Measurements from ENCODE around the gene EMILIN1.

Gene EMILIN1

GRCh38 chr2:27059141-27059820 lies 19.1 kb upstream of the EMILIN1 start:
- peaks cover 39% of the 10 kb centered on the region; the same call in 1 of the 2 replicates for H3K36me3 ChIP-seq (ENCODE audit: insufficient read depth, low read length)
- H3K9ac ChIP-seq (ENCODE audit: low read depth, low read length, poor library complexity, severe bottlenecking), result no peak overlapping the region
- no peaks in the 10 kb centered on the region for H3K9me2 ChIP-seq (replicated peaks; ENCODE audit: low read depth, low read length)
- no peaks in the 10 kb centered on the region for H3K4me1 ChIP-seq (ENCODE audit: insufficient read depth, low read length, poor library complexity, severe bottlenecking)
- no peaks in the 10 kb centered on the region for H4K20me1 ChIP-seq (ENCODE audit: insufficient read depth, low read length, poor library complexity, severe bottlenecking)
- no peaks in the 10 kb centered on the region for H3K27me3 ChIP-seq (ENCODE audit: insufficient read depth, low read length, poor library complexity, severe bottlenecking)
- TF ChIP-seq CTCF (conservative IDR thresholded peaks at IDR 0.05; ENCODE audit: low read length), result no peak
- no peaks in the 10 kb centered on the region for H3F3A ChIP-seq (ENCODE audit: low read depth)
- H3K4me2 ChIP-seq (ENCODE audit: low read depth, low read length, poor library complexity, severe bottlenecking), result no peak overlapping the region
- H3K9me3 ChIP-seq (ENCODE audit: insufficient read depth, low read depth, low read length), result no peaks in the 10 kb centered on the region
- H3K4me3 ChIP-seq (ENCODE audit: low read length, poor library complexity, severe bottlenecking), result no peak overlapping the region
- peaks cover 3% of the 10 kb centered on the region; the same call in 1 of the 2 replicates for H3K79me2 ChIP-seq (ENCODE audit: insufficient read depth, low read length)
- no peak overlapping the region for H2AFZ ChIP-seq (ENCODE audit: low read length)

GRCh38 chr2:27060323-27060722 lies 18.1 kb upstream of the EMILIN1 start:
- no peaks in the 10 kb centered on the region for H3K9me3 ChIP-seq (ENCODE audit: insufficient read depth, low read depth, low read length)
- peaks cover 3% of the 10 kb centered on the region; the same call in 1 of the 2 replicates for H3K79me2 ChIP-seq (ENCODE audit: insufficient read depth, low read length)
- no peaks in the 10 kb centered on the region for H3K27me3 ChIP-seq (ENCODE audit: insufficient read depth, low read length, poor library complexity, severe bottlenecking)
- no peaks in the 10 kb centered on the region for H3F3A ChIP-seq (ENCODE audit: low read depth)
- H3K9me2 ChIP-seq (replicated peaks; ENCODE audit: low read depth, low read length), result no peaks in the 10 kb centered on the region
- H3K4me2 ChIP-seq (ENCODE audit: low read depth, low read length, poor library complexity, severe bottlenecking), result no peak overlapping the region
- TF ChIP-seq CTCF (conservative IDR thresholded peaks at IDR 0.05; ENCODE audit: low read length), result no peak
- TF ChIP-seq EZH2phosphoT487 (IDR thresholded peaks at IDR 0.05; ENCODE audit: borderline replicate concordance), result no peak
- no peaks in the 10 kb centered on the region for H3K4me1 ChIP-seq (ENCODE audit: insufficient read depth, low read length, poor library complexity, severe bottlenecking)
- peaks cover 30% of the 10 kb centered on the region; the same call in 1 of the 2 replicates for H3K36me3 ChIP-seq (ENCODE audit: insufficient read depth, low read length)
- no peaks in the 10 kb centered on the region for H4K20me1 ChIP-seq (ENCODE audit: insufficient read depth, low read length, poor library complexity, severe bottlenecking)
- no peak overlapping the region for H3K9ac ChIP-seq (ENCODE audit: low read depth, low read length, poor library complexity, severe bottlenecking)
- H3K4me3 ChIP-seq (ENCODE audit: low read length, poor library complexity, severe bottlenecking), result no peak overlapping the region
- no peak overlapping the region for H2AFZ ChIP-seq (ENCODE audit: low read length)

- Histone ChIP-seq H3F3A (ENCODE audit: low read depth) (no peaks in the 10 kb centered on the region), H3K4me3 (ENCODE audit: low read length, poor library complexity, severe bottlenecking) (no peak overlapping the region), H3K79me2 (ENCODE audit: insufficient read depth, low read length) (peaks cover 30% of the 10 kb centered on the region), H2AFZ (ENCODE audit: low read length) (no peak overlapping the region), H3K36me3 (ENCODE audit: insufficient read depth, low read length) (no peaks in the 10 kb centered on the region), H3K9ac (ENCODE audit: low read depth, low read length, poor library complexity, severe bottlenecking) (no peak overlapping the region), H3K4me1 (ENCODE audit: insufficient read depth, low read length, poor library complexity, severe bottlenecking) (peaks cover 17% of the 10 kb centered on the region), H3K9me3 (ENCODE audit: insufficient read depth, low read depth, low read length) (no peaks in the 10 kb centered on the region), H4K20me1 (ENCODE audit: insufficient read depth, low read length, poor library complexity, severe bottlenecking) (peaks cover 10% of the 10 kb centered on the region), H3K9me2 (replicated peaks; ENCODE audit: low read depth, low read length) (no peaks in the 10 kb centered on the region), H3K4me2 (ENCODE audit: low read depth, low read length, poor library complexity, severe bottlenecking) (no peak overlapping the region), H3K27me3 (ENCODE audit: insufficient read depth, low read length, poor library complexity, severe bottlenecking) (no peaks in the 10 kb centered on the region)
- TF ChIP-seq EZH2phosphoT487 (IDR thresholded peaks at IDR 0.05; ENCODE audit: borderline replicate concordance) (no peak), CTCF (conservative IDR thresholded peaks at IDR 0.05; ENCODE audit: low read length) (no peak)
Observed at GRCh38 chr2:27065128-27065527, 13.3 kb upstream of the EMILIN1 start.
